H9 (cell line): Measurements from ENCODE around the gene TGFBR1. TPM values are rescaled to one million over a fixed set of nuclear protein-coding genes. Genes with fewer than 3 reads are reported as not detected.

Source experiments
- DNase-seq: peaks from one replicate; pipeline ENCODE4 v3.0.0-alpha.2; 2017
- H2AFZ ChIP-seq: one replicate; pipeline ENCODE4 v1.6.1; 2013; ENCODE audit warnings: mild to moderate bottlenecking, low read length, control low read depth, moderate library complexity
- H2AK5ac ChIP-seq: 2 replicates; pipeline ENCODE4 v1.6.1; 2013; ENCODE audit warnings: low read length, control low read depth, mixed read lengths; ENCODE audit not compliant: insufficient read length
- H2BK120ac ChIP-seq: one replicate; pipeline ENCODE4 v1.6.1; 2013; ENCODE audit warnings: low read depth, mild to moderate bottlenecking, low read length, control low read depth, inconsistent platforms; ENCODE audit not compliant: poor library complexity, severe bottlenecking
- H2BK12ac ChIP-seq: 2 replicates; pipeline ENCODE4 v1.6.1; 2013; ENCODE audit warnings: low read length, control low read depth, mixed read lengths, low read depth; ENCODE audit not compliant: insufficient read length
- H2BK15ac ChIP-seq: 2 replicates; pipeline ENCODE4 v1.6.1; 2013; ENCODE audit warnings: low read depth, low read length, control low read depth
- H2BK20ac ChIP-seq: one replicate; pipeline ENCODE4 v1.6.1; 2013; ENCODE audit warnings: low read depth, mild to moderate bottlenecking, low read length, control low read depth, inconsistent platforms; ENCODE audit not compliant: poor library complexity, severe bottlenecking
- H2BK5ac ChIP-seq: 2 replicates; pipeline ENCODE4 v1.6.1; 2013; ENCODE audit warnings: low read length, control low read depth, mixed read lengths; ENCODE audit not compliant: insufficient read length
- H3K14ac ChIP-seq: 2 replicates; pipeline ENCODE4 v1.6.1; 2013; ENCODE audit warnings: low read length, control low read depth; ENCODE audit not compliant: insufficient read depth
- H3K18ac ChIP-seq: 2 replicates; pipeline ENCODE4 v1.6.1; 2013; ENCODE audit warnings: low read depth, mild to moderate bottlenecking, mixed read lengths, low read length, control low read depth; ENCODE audit not compliant: insufficient read length
- H3K23ac ChIP-seq: 2 replicates; pipeline ENCODE4 v1.6.1; 2013; ENCODE audit warnings: low read length, control low read depth, mixed read lengths, low read depth; ENCODE audit not compliant: insufficient read length
- H3K23me2 ChIP-seq: 2 replicates; pipeline ENCODE4 v1.6.1; 2013; ENCODE audit warnings: low read depth, mild to moderate bottlenecking, mixed read lengths, low read length, control low read depth; ENCODE audit not compliant: insufficient read length, poor library complexity, severe bottlenecking
- H3K27ac ChIP-seq: 2 replicates; pipeline ENCODE4 v1.5.1; 2013; ENCODE audit warnings: low read length, control low read depth, mixed read lengths, low read depth; ENCODE audit not compliant: insufficient read length
- H3K27me3 ChIP-seq: 2 replicates; pipeline ENCODE4 v1.6.1; 2013; ENCODE audit warnings: low read length, control low read depth, inconsistent platforms; ENCODE audit not compliant: insufficient read depth
- H3K4ac ChIP-seq: 2 replicates; pipeline ENCODE4 v1.6.1; 2013; ENCODE audit warnings: low read depth, mild to moderate bottlenecking, control low read depth, inconsistent platforms, low read length, moderate library complexity
- H3K4me1 ChIP-seq: 2 replicates; pipeline ENCODE4 v1.6.1; 2013; ENCODE audit warnings: low read length, control low read depth, inconsistent platforms; ENCODE audit not compliant: insufficient read depth
- H3K4me2 ChIP-seq: 2 replicates; pipeline ENCODE4 v1.6.1; 2013; ENCODE audit warnings: low read length, control low read depth, mixed read lengths; ENCODE audit not compliant: insufficient read length, insufficient read depth
- H3K56ac ChIP-seq: 2 replicates; pipeline ENCODE4 v1.6.1; 2013; ENCODE audit warnings: low read depth, mild to moderate bottlenecking, mixed read lengths, low read length, control low read depth; ENCODE audit not compliant: insufficient read length
- H3K79me1 ChIP-seq: 2 replicates; pipeline ENCODE4 v1.6.1; 2013; ENCODE audit warnings: low read depth, mild to moderate bottlenecking, moderate library complexity, low read length, control low read depth, inconsistent platforms; ENCODE audit not compliant: insufficient read depth, poor library complexity, severe bottlenecking
- H3K79me2 ChIP-seq: 2 replicates; pipeline ENCODE4 v1.6.1; 2013; ENCODE audit warnings: low read length, control low read depth, inconsistent platforms; ENCODE audit not compliant: insufficient read depth
- H3K9ac ChIP-seq: 2 replicates; pipeline ENCODE4 v1.6.1; 2013; ENCODE audit warnings: low read length, control low read depth, mixed read lengths; ENCODE audit not compliant: insufficient read length; ENCODE audit errors: extremely low read depth
- H3K9me3 ChIP-seq: one replicate; pipeline ENCODE4 v1.6.1; 2013; ENCODE audit warnings: low read depth, low read length, inconsistent platforms; ENCODE audit not compliant: control insufficient read depth
- H3T11ph ChIP-seq: one replicate; pipeline ENCODE4 v1.6.1; 2013; ENCODE audit warnings: mild to moderate bottlenecking, low read length, control low read depth, inconsistent platforms
- H4K20me1 ChIP-seq: one replicate; pipeline ENCODE4 v1.6.1; 2013; ENCODE audit not compliant: control insufficient read depth, insufficient read length, insufficient read depth
- H4K5ac ChIP-seq: 2 replicates; pipeline ENCODE4 v1.6.1; 2013; ENCODE audit warnings: low read depth, mild to moderate bottlenecking, mixed read lengths, low read length, control low read depth; ENCODE audit not compliant: insufficient read length
- H4K8ac ChIP-seq: replicated peaks from 2 replicates; pipeline ENCODE4 v1.6.1; 2013; ENCODE audit warnings: low read length, control low read depth, mixed read lengths, low read depth; ENCODE audit not compliant: insufficient read length
- H4K91ac ChIP-seq: 2 replicates; pipeline ENCODE4 v1.6.1; 2013; ENCODE audit warnings: low read depth, mild to moderate bottlenecking, moderate library complexity, mixed read lengths, low read length, control low read depth; ENCODE audit not compliant: insufficient read length
- H3K27ac Mint-ChIP-seq, 3 experiments: 2 replicates in 2 of 3; 3 replicates in 1 of 3; pipeline ENCODE4 v1.8.0; 2020 to 2021; ENCODE audit warnings: mixed read lengths in 3 of 3, mild to moderate bottlenecking in 1 of 3, moderate library complexity in 1 of 3
- H3K27me3 Mint-ChIP-seq: 2 replicates; pipeline ENCODE4 v1.8.0; 2021; ENCODE audit warnings: low read depth, mild to moderate bottlenecking, moderate library complexity, mixed read lengths
- H3K36me3 Mint-ChIP-seq, 3 experiments: 2 replicates in 2 of 3; 3 replicates in 1 of 3; pipeline ENCODE4 v1.8.0; 2020 to 2021; ENCODE audit warnings: low read depth in 3 of 3, mixed read lengths in 3 of 3; ENCODE audit not compliant: insufficient read depth in 1 of 3
- H3K4me1 Mint-ChIP-seq, 2 experiments: 2 replicates each; pipeline ENCODE4 v1.8.0; 2020; ENCODE audit warnings: mixed read lengths in 2 of 2
- H3K4me3 Mint-ChIP-seq, 2 experiments: 2 replicates in 1 of 2; 3 replicates in 1 of 2; pipeline ENCODE4 v1.8.0; 2020 to 2021; ENCODE audit warnings: mild to moderate bottlenecking in 2 of 2, mixed read lengths in 2 of 2, moderate library complexity in 1 of 2
- H3K9me3 Mint-ChIP-seq, 2 experiments: 2 replicates in 1 of 2; 3 replicates in 1 of 2; pipeline ENCODE4 v1.8.0; 2020; ENCODE audit warnings: mild to moderate bottlenecking in 2 of 2, mixed read lengths in 2 of 2, moderate library complexity in 1 of 2
- CTCF ChIP-seq: fragments of 200-600 bp; sonication (generic); conservative IDR thresholded peaks from 3 replicates; pipeline ENCODE4 v1.8.0; 2021; ENCODE audit warnings: antibody characterized with exemption, mild to moderate bottlenecking
- WGBS: extraction: QIAGEN DNeasy Blood & Tissue Kit; methylation state at CpG from one replicate; pipeline ENCODE4 v1.1.7; 2013; ENCODE audit warnings: missing lambda C conversion rate, low lambda C conversion rate, mixed read lengths; ENCODE audit not compliant: insufficient read length; ENCODE audit errors: extremely low coverage; 5-methylcytosine and 5-hydroxymethylcytosine counted together
- total RNA-seq: library from RNA; stranded (reverse); gene quantifications from 2 replicates; pipeline ENCODE4 v1.2.1, GENCODE V29; 2021

TGFBR1 gene
- total RNA-seq, 1 experiment from 2014 or later: 59.3 TPM

DNA sequence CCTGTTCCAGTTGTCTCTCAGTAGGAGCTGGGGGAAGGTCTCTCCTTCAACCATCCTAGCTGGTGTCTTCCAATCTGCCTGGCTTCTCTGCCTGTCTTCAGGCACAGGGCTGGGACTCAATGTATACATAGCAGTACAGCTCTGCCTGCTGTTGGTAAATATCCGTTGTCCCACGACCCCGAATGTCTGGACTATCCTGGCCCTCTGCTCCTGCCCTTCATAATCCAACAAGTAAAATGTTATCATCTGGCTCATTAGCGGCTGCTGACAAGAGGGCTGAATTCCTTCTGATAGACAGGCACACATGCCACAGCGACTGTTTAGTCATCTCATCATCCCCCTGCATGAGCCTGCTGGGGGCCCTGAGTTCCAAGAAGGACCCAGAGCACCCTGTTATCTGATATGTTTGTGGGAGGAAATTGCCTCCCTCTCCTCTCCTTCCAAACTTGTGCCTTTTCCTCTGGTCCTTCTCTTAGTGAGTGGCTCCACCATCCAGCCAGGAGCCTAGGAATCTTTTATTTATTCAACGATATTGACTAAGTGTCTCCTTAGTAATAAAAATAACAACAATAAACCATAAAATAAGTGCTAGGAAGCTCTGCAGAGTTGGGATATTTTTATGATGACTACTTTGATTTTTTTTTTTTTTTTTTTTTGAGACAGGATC, 29.5 kb upstream of the TGFBR1 start:
- no peak overlapping the region for H4K91ac ChIP-seq
- H3K9me3 ChIP-seq: no peaks in the 10 kb centered on the region
- WGBS: no CpG with 5 or more reads among the region's 6 CpGs
- H2AK5ac ChIP-seq: no peak overlapping the region
- H3K9ac ChIP-seq: no peak overlapping the region
- no peak overlapping the region for H4K8ac ChIP-seq
- H2BK120ac ChIP-seq: no peak overlapping the region
- no peaks in the 10 kb centered on the region for H3K23me2 ChIP-seq
- H2BK5ac ChIP-seq: no peak overlapping the region
- no peak overlapping the region for H2BK15ac ChIP-seq
- no peaks in the 10 kb centered on the region for H3K27me3 Mint-ChIP-seq
- peaks cover 7% of the 10 kb centered on the region in 2 experiments; a peak in 2 of 4 replicates for H3K4me1 Mint-ChIP-seq
- no peak overlapping the region for H3T11ph ChIP-seq
- H3K27ac ChIP-seq: no peak overlapping the region
- H3K9me3 Mint-ChIP-seq: no peaks in the 10 kb centered on the region
- no peak for TF ChIP-seq CTCF
- no peak overlapping the region for H3K18ac ChIP-seq
- H4K5ac ChIP-seq: no peak overlapping the region
- H2BK12ac ChIP-seq: no peak overlapping the region
- no peaks in the 10 kb centered on the region for H3K79me1 ChIP-seq
- H2AFZ ChIP-seq: no peak overlapping the region
- no peaks in the 10 kb centered on the region for H3K27me3 ChIP-seq
- H3K14ac ChIP-seq: no peak overlapping the region
- no peak overlapping the region for H3K4me2 ChIP-seq
- no peak overlapping the region; a peak in 1 of 7 replicates for H3K27ac Mint-ChIP-seq
- H3K4me3 Mint-ChIP-seq: no peak overlapping the region
- H3K79me2 ChIP-seq: no peaks in the 10 kb centered on the region
- H3K4ac ChIP-seq: no peak overlapping the region
- no peaks in the 10 kb centered on the region; a peak in 1 of 7 replicates for H3K36me3 Mint-ChIP-seq
- no peak overlapping the region for H2BK20ac ChIP-seq
- no peak overlapping the region for H3K56ac ChIP-seq
- no peaks in the 10 kb centered on the region for H4K20me1 ChIP-seq
- no peak overlapping the region for H3K23ac ChIP-seq
- H3K4me1 ChIP-seq: no peaks in the 10 kb centered on the region
- no peak for DNase-seq
